PFSK-1 (cell line): ENCODE data around the gene CEACAM19.

Experiments used
- FOXP2 ChIP-seq: optimal IDR thresholded peaks from 2 replicates; pipeline ENCODE3; 2011; ENCODE audit warnings: borderline replicate concordance, control low read depth, inconsistent platforms; ENCODE audit not compliant: insufficient read depth; ENCODE audit errors: extremely low read length, extremely low read depth
- POLR2AphosphoS5 ChIP-seq: IDR thresholded peaks from 2 replicates; pipeline ENCODE4 v1.6.1; 2012; ENCODE audit warnings: low read depth, mild to moderate bottlenecking, control low read depth, low read length, moderate library complexity
- SIN3A ChIP-seq: IDR thresholded peaks from 2 replicates; pipeline ENCODE4 v1.6.1; 2012; ENCODE audit warnings: mild to moderate bottlenecking, low read length, moderate library complexity, borderline replicate concordance; ENCODE audit not compliant: insufficient read depth
- TAF1 ChIP-seq: IDR thresholded peaks from 2 replicates; pipeline ENCODE4 v1.6.1; 2012; ENCODE audit warnings: low read length, control low read depth, borderline replicate concordance; ENCODE audit not compliant: insufficient read depth
- TF ChIP-seq, protein P1 (sequence below), 2 experiments: IDR thresholded peaks; 2 replicates each; pipeline versions ENCODE4 v1.6.1 to v1.8.0; 2011 to 2012; ENCODE audit warnings: low read depth in 2 of 2, low read length in 2 of 2, control low read depth in 1 of 2, inconsistent platforms in 1 of 2, mild to moderate bottlenecking in 1 of 2, moderate library complexity in 1 of 2; ENCODE audit not compliant: insufficient read depth in 1 of 2

CEACAM19 gene

DNA sequence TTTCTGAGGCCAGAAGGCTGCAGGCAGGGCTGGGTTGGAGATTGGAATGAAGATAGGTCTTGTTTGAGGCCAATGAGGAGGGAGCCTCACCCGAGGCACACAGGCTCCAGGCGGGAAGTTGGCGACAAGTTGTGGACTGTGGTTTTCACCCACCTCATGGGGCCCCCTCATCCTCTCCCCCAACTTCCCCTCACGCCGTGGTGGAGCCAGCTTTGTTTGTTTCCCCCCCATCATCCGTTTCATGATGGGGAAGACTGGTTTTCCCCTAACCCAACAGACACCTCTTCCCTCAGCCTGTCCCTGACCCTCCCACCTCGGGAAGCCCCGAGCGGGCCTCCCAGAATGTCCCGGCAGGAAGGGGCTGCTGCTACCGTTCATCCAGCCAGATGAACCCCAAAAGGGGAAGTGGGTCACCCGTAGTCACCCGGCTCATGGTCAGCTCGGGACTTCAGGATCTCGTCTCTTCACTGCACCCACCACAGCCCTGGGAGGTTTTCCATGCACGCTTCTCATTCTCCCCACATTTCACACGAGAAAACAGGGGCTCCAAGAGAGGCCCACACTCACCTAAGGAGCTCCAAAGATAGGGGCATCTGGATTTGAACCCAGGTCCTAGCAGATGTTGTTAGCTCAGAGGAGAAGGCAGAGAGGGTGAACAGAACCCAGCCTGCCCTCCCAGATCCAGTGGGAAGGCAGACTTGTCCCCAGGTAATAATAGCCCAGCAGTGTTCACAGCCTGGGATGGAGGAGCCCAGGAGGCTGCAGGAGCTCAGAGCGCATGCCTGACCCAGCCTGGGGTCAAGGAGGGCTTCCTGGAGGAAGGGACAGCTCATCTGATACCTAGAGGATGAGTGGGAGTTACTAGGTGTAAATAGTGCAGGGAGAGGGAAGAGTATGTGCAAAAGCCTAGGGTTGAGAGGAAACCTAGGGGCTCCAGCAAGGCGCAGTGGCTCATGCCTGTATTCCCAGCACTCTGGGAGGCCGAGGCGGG, 51.1 kb downstream of the CEACAM19 start:
- no peak for TF ChIP-seq SIN3A
- TF ChIP-seq TAF1, result no peak
- no peak for TF ChIP-seq POLR2AphosphoS5
- TF ChIP-seq, protein P1, sequence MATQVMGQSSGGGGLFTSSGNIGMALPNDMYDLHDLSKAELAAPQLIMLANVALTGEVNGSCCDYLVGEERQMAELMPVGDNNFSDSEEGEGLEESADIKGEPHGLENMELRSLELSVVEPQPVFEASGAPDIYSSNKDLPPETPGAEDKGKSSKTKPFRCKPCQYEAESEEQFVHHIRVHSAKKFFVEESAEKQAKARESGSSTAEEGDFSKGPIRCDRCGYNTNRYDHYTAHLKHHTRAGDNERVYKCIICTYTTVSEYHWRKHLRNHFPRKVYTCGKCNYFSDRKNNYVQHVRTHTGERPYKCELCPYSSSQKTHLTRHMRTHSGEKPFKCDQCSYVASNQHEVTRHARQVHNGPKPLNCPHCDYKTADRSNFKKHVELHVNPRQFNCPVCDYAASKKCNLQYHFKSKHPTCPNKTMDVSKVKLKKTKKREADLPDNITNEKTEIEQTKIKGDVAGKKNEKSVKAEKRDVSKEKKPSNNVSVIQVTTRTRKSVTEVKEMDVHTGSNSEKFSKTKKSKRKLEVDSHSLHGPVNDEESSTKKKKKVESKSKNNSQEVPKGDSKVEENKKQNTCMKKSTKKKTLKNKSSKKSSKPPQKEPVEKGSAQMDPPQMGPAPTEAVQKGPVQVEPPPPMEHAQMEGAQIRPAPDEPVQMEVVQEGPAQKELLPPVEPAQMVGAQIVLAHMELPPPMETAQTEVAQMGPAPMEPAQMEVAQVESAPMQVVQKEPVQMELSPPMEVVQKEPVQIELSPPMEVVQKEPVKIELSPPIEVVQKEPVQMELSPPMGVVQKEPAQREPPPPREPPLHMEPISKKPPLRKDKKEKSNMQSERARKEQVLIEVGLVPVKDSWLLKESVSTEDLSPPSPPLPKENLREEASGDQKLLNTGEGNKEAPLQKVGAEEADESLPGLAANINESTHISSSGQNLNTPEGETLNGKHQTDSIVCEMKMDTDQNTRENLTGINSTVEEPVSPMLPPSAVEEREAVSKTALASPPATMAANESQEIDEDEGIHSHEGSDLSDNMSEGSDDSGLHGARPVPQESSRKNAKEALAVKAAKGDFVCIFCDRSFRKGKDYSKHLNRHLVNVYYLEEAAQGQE (IDR thresholded peaks at IDR 0.05; ENCODE audit: insufficient read depth in 1 of 2, low read depth in 2 of 2, low read length in 2 of 2), result no peak
- no peak for TF ChIP-seq FOXP2

DNA sequence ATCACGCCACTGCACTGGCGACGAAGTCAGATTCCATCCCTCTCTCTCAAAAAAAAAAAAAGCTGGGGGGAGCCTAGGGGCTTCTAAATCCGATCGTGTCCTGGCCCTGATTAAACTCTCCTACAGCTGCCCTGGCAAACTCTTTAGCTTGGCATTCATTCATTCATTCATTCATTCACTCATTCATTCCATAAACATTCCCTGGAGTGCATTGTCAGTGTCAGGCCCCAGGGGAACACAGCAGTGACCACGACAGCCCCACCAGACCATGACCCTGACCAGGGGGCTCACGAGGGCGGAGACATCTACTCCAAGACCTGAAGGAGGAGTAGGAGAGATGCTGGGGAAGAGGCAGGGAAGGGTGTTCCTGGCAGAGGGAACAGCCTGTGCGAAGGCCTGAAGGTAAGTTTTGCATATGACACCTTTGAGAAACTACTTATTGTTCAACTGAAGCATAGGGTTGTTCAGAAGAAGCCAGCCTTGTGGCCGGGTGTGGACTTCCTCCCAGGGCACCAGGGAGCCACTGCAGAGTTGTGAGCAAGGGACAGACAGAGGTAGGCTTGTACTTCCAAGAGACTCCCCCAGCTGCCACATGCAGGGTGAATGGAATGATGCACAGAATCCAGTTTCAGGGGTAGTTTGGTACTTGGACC, 52.1 kb downstream of the CEACAM19 start:
- TF ChIP-seq, protein P1 (IDR thresholded peaks at IDR 0.05; ENCODE audit: insufficient read depth in 1 of 2, low read depth in 2 of 2, low read length in 2 of 2), result no peak
- TF ChIP-seq SIN3A, result no peak
- no peak for TF ChIP-seq FOXP2
- no peak for TF ChIP-seq POLR2AphosphoS5
- TF ChIP-seq TAF1, result no peak

DNA sequence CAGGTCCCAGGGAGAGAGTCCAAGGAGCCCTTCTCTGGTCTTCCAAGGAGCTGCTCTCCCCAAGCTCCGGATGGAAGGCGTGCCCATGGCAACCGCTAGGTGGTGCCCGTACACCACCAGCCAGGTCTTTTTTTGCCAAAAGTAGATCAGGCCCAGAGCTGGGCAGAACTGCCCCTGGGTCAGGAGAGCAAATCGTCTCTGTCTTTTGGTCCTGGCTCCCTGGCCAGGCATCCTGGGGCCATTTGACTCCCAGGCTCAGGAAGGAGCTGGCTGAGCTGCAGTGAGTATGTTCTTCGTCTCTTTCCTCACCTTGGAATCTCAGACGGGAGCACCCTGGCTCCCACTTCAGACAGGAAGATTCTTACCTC, 52.7 kb downstream of the CEACAM19 start:
- TF ChIP-seq FOXP2 (peak; percentile 55), POLR2AphosphoS5 (no peak)
- TF ChIP-seq, protein P1 (IDR thresholded peaks at IDR 0.05; ENCODE audit: insufficient read depth in 1 of 2, low read depth in 2 of 2, low read length in 2 of 2), result no peak

DNA sequence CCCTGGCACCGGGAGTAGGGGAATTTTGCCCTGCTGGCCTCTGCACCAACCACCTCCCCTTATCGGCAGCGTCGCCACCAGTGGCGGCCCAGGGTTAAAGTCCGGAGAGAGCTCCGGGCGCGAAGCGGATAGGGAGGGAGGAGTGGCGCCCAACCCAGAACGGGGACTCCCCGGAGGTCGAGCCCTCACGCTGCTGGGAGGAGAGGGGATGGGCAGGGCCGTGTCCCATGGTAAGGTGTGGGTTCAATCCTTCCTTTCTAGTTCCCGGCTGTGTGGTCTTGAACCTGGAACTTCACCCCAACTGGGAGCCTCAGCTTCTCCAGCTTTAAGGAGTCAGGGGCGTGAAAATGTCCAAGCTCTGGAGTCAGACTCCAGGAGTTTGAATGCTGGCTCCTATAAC, 54.0 kb downstream of the CEACAM19 start:
- no peak for TF ChIP-seq TAF1
- TF ChIP-seq, protein P1 (IDR thresholded peaks at IDR 0.05; ENCODE audit: insufficient read depth in 1 of 2, low read depth in 2 of 2, low read length in 2 of 2), result no peak
- TF ChIP-seq FOXP2, result no peak
- TF ChIP-seq POLR2AphosphoS5, result no peak
